ENCODE data around the gene WDR35. TPM values are rescaled to one million over a fixed set of nuclear protein-coding genes. Genes with fewer than 3 reads are reported as not detected.

Gene WDR35
- total RNA-seq, 1 experiment from 2014 or later = 17.5 TPM

DNA sequence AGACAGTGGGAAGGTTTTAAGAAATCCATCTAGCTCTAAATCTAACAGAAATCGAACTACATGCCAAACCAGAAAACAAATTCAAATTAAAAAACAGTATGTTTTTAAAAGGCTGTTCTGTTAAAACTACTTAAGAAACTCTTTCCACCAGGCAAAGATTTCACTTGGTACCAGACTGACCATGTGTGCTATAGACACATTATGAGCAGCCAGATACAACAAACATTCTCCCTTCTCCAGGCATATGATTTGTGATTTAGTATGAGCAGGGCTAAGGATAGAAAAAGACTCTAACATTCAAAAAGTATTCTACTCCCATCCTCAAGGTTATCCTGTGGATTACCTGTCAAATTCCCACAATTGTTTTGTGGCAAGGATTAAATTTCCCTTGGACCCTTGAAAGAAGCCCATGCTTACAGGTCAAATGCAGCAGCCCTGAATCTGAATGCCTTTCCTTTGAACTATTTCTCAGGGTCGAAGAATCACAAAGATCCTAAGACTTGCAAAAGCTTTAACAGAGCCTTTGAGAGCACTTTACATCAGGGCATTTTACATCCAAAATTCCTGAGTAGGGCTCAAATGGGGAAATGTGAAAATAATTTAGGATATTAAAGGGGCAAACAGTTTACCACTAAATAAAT is 45.6 kb downstream of the WDR35 start:
- intact Hi-C loops (cut with micrococcal nuclease) = no loop called here
- POLR2A ChIA-PET = interaction anchor here (0.7 to 1.5 kb wide), 2 partner anchors 11 to 59 kb away, joined by 3 to 4 read pairs; no protein-coding TSS in a partner anchor
- no TSS peak for BruUV-seq (replicated peaks)
- CTCF ChIA-PET = interaction anchor here (0.5 to 1.2 kb wide), 3 partner anchors 11 to 71 kb away, joined by 3 to 4 read pairs (median 3); no protein-coding TSS in a partner anchor
- TF ChIP-seq, protein P1, sequence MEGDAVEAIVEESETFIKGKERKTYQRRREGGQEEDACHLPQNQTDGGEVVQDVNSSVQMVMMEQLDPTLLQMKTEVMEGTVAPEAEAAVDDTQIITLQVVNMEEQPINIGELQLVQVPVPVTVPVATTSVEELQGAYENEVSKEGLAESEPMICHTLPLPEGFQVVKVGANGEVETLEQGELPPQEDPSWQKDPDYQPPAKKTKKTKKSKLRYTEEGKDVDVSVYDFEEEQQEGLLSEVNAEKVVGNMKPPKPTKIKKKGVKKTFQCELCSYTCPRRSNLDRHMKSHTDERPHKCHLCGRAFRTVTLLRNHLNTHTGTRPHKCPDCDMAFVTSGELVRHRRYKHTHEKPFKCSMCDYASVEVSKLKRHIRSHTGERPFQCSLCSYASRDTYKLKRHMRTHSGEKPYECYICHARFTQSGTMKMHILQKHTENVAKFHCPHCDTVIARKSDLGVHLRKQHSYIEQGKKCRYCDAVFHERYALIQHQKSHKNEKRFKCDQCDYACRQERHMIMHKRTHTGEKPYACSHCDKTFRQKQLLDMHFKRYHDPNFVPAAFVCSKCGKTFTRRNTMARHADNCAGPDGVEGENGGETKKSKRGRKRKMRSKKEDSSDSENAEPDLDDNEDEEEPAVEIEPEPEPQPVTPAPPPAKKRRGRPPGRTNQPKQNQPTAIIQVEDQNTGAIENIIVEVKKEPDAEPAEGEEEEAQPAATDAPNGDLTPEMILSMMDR (IDR thresholded peaks at IDR 0.05; ENCODE audit: unreplicated experiment) = no peak
- H3K4me3 Mint-ChIP-seq (ENCODE audit: unreplicated experiment) = no peak overlapping the region
- DNase-seq (ENCODE audit: unreplicated experiment) = no peak
- H3K36me3 Mint-ChIP-seq (ENCODE audit: insufficient read depth, unreplicated experiment) = peaks cover 57% of the 10 kb centered on the region
- H3K9me3 Mint-ChIP-seq (ENCODE audit: unreplicated experiment) = no peaks in the 10 kb centered on the region
- no peaks in the 10 kb centered on the region for H3K27me3 Mint-ChIP-seq (ENCODE audit: insufficient read depth, unreplicated experiment)
- peaks cover 8% of the 10 kb centered on the region for H3K4me1 Mint-ChIP-seq (ENCODE audit: insufficient read depth, unreplicated experiment)
- no peak overlapping the region for H3K27ac Mint-ChIP-seq (ENCODE audit: low read depth, unreplicated experiment)

DNA sequence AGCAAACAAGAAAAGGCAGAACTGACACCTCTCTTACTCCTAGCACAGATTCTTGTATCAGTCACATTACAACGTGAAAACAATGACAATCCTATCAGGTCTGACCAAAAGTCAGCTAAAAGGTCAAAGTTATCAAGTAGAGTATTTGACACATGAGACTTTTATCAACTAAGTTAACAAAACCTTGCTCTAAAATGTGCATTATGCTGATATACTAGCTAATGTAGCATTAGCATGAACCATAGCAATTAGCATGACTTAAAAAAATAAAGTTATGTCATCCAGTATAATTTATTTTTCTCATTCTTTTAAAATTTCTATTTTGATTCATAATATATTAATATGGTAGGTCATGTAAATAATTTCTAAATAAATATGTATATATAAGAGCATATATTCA is 46.7 kb downstream of the WDR35 start:
- peaks cover 51% of the 10 kb centered on the region for H3K36me3 Mint-ChIP-seq (ENCODE audit: insufficient read depth, unreplicated experiment)
- ChIA-PET CTCF (interaction anchor here (0.6 to 1.2 kb wide), 4 partner anchors 12 to 282 kb away, joined by 3 to 4 read pairs (median 4); partner anchors contain the start of gene SDC1), POLR2A (interaction anchor here (0.7 to 1.2 kb wide), 2 partner anchors 10 to 67 kb away, joined by 4 to 5 read pairs; no protein-coding TSS in a partner anchor)
- H3K9me3 Mint-ChIP-seq (ENCODE audit: unreplicated experiment) = no peaks in the 10 kb centered on the region
- DNase-seq (ENCODE audit: unreplicated experiment) = no peak
- no peak overlapping the region for H3K4me3 Mint-ChIP-seq (ENCODE audit: unreplicated experiment)
- no peaks in the 10 kb centered on the region for H3K4me1 Mint-ChIP-seq (ENCODE audit: insufficient read depth, unreplicated experiment)
- intact Hi-C loops (cut with micrococcal nuclease) = no loop called here
- TF ChIP-seq, protein P1 (IDR thresholded peaks at IDR 0.05; ENCODE audit: unreplicated experiment) = no peak
- no peaks in the 10 kb centered on the region for H3K27me3 Mint-ChIP-seq (ENCODE audit: insufficient read depth, unreplicated experiment)
- no peak overlapping the region for H3K27ac Mint-ChIP-seq (ENCODE audit: low read depth, unreplicated experiment)
- BruUV-seq (replicated peaks) = no TSS peak

DNA sequence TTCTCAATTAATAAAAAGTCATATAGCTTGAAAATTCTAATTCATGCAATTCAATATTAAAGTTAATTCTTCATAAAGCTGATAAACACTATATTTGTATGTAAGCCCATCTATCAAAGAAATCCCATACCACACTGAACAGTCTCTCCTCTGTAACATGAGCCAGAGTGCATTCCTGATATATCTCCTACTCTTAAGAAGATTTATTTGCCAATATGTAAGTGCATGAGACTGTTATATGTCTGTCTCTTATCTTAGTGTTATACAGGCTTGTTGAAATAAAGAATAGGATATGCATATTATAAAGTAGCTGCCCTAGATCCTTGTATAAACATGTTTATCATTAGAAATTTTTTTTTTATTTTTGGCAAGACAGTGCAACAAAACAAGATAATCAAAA is 47.7 kb downstream of the WDR35 start:
- no peaks in the 10 kb centered on the region for H3K27me3 Mint-ChIP-seq (ENCODE audit: insufficient read depth, unreplicated experiment)
- peaks cover 49% of the 10 kb centered on the region for H3K36me3 Mint-ChIP-seq (ENCODE audit: insufficient read depth, unreplicated experiment)
- CTCF ChIA-PET = interaction anchor here (0.7 to 1.2 kb wide), 4 partner anchors 13 to 283 kb away, joined by 3 to 5 read pairs (median 4); partner anchors contain the start of gene SDC1
- H3K27ac Mint-ChIP-seq (ENCODE audit: low read depth, unreplicated experiment) = no peak overlapping the region
- no peak for DNase-seq (ENCODE audit: unreplicated experiment)
- TF ChIP-seq, protein P1 (IDR thresholded peaks at IDR 0.05; ENCODE audit: unreplicated experiment) = no peak
- H3K4me3 Mint-ChIP-seq (ENCODE audit: unreplicated experiment) = no peak overlapping the region
- H3K4me1 Mint-ChIP-seq (ENCODE audit: insufficient read depth, unreplicated experiment) = no peaks in the 10 kb centered on the region
- no peaks in the 10 kb centered on the region for H3K9me3 Mint-ChIP-seq (ENCODE audit: unreplicated experiment)
- intact Hi-C loops (cut with micrococcal nuclease) = no loop called here
- no TSS peak for BruUV-seq (replicated peaks)
- POLR2A ChIA-PET = interaction anchor here (0.6 to 1.2 kb wide), 3 partner anchors 9 to 833 kb away, joined by 3 to 5 read pairs (median 4); no protein-coding TSS in a partner anchor

DNA sequence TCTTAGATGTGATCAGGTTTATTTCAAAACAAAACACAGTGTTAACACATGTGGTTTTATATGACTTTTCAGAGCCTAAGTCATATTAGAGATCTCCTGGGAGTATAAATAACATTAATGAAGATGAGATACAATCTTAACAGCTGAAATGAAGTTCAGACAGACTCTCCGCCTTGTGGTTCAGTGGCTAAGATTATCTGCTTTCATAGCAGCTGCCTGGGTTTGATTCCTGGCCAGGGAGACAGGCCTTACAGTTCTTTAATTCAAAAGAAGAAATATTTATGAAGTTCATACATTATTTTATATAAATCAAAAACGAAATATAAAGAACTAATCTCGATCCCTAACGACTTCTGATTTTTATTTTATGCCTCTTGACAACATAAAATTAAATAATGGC is 52.9 kb downstream of the WDR35 start:
- POLR2A ChIA-PET = no interaction called here
- Mint-ChIP-seq H3K4me3 (ENCODE audit: unreplicated experiment) (no peak overlapping the region), H3K4me1 (ENCODE audit: insufficient read depth, unreplicated experiment) (peaks cover 6% of the 10 kb centered on the region), H3K9me3 (ENCODE audit: unreplicated experiment) (no peaks in the 10 kb centered on the region), H3K27me3 (ENCODE audit: insufficient read depth, unreplicated experiment) (no peaks in the 10 kb centered on the region), H3K27ac (ENCODE audit: low read depth, unreplicated experiment) (no peak overlapping the region), H3K36me3 (ENCODE audit: insufficient read depth, unreplicated experiment) (peaks cover 26% of the 10 kb centered on the region)
- DNase-seq (ENCODE audit: unreplicated experiment) = no peak
- TF ChIP-seq, protein P1 (IDR thresholded peaks at IDR 0.05; ENCODE audit: unreplicated experiment) = no peak
- CTCF ChIA-PET = interaction anchor here (0.7 to 0.9 kb wide), 2 partner anchors 354 to 532 kb away, joined by 4 read pairs; no protein-coding TSS in a partner anchor
- BruUV-seq (replicated peaks) = no TSS peak
- intact Hi-C loops (cut with micrococcal nuclease) = no loop called here

All from MCF 10A (cell line).